OCI-LY7 (cell line): Measurements from ENCODE around the gene IRAK3. TPM values are rescaled to one million over a fixed set of nuclear protein-coding genes. Genes with fewer than 3 reads are reported as not detected.

ENCODE experiments used
- BruUV-seq: library from RNA; stranded (reverse); fragments of 400-500 nt; replicated peaks from 2 replicates; lab custom pipeline; 2021; lab: Mats Ljungman, UMichigan
- CTCF ChIA-PET: fragments of 300-600 bp; sonication (Branson Sonifier 250); formaldehyde crosslinking; loops from one replicate; lab custom pipeline; 2022; ENCODE audit warnings: antibody characterized with exemption; ENCODE audit not compliant: unreplicated experiment; lab: Charles Lee
- POLR2A ChIA-PET: fragments of 300-600 bp; sonication (Branson Sonifier 250); formaldehyde crosslinking; loops from one replicate; lab custom pipeline; 2022; ENCODE audit warnings: antibody characterized with exemption; lab: Charles Lee
- DNase-seq: peaks from one replicate; pipeline ENCODE4 v3.0.0-alpha.2; 2015; ENCODE audit warnings: low spot score
- H2AFZ ChIP-seq: fragments of 200-600 bp; sonication (generic), shearing (Covaris generic); 2 replicates; pipeline ENCODE4 v1.6.1; 2014; ENCODE audit warnings: mild to moderate bottlenecking, antibody characterized with exemption, low read length, moderate library complexity
- H3K27ac ChIP-seq: fragments of 200-600 bp; sonication (generic); 2 replicates; pipeline ENCODE4 v1.5.1; 2014; ENCODE audit warnings: mixed run types, low read depth, mild to moderate bottlenecking, moderate library complexity, low read length, inconsistent platforms; ENCODE audit not compliant: poor library complexity, severe bottlenecking
- H3K36me3 ChIP-seq: fragments of 200-600 bp; sonication (generic); 2 replicates; pipeline ENCODE4 v1.6.1; 2014; ENCODE audit warnings: mild to moderate bottlenecking, antibody characterized with exemption, low read length, moderate library complexity, mixed read lengths; ENCODE audit not compliant: insufficient read depth
- H3K4me1 ChIP-seq: fragments of 200-600 bp; sonication (generic); 2 replicates; pipeline ENCODE4 v1.5.1; 2014; ENCODE audit warnings: mild to moderate bottlenecking, low read length; ENCODE audit not compliant: insufficient read depth, poor library complexity, severe bottlenecking
- H3K4me2 ChIP-seq: fragments of 200-600 bp; sonication (generic); 2 replicates; pipeline ENCODE4 v1.6.1; 2014; ENCODE audit warnings: mild to moderate bottlenecking, low read length
- H3K4me3 ChIP-seq: fragments of 200-600 bp; sonication (generic); 2 replicates; pipeline ENCODE4 v1.5.1; 2014; ENCODE audit warnings: mild to moderate bottlenecking, low read depth, low read length; ENCODE audit not compliant: poor library complexity, severe bottlenecking
- H3K79me2 ChIP-seq: fragments of 200-600 bp; sonication (generic); 2 replicates; pipeline ENCODE4 v1.6.1; 2016; ENCODE audit warnings: low read depth, mild to moderate bottlenecking, low read length, moderate library complexity, mixed read lengths; ENCODE audit not compliant: insufficient read depth
- H3K9me2 ChIP-seq: fragments of 200-600 bp; sonication (generic); 2 replicates; pipeline ENCODE4 v1.6.1; 2016; ENCODE audit warnings: mild to moderate bottlenecking, low read length, mixed read lengths; ENCODE audit not compliant: insufficient read depth
- H3K9me3 ChIP-seq: fragments of 200-600 bp; sonication (generic); 2 replicates; pipeline ENCODE4 v1.6.1; 2014; ENCODE audit warnings: mild to moderate bottlenecking, mixed run types, low read length, mixed read lengths
- H4K20me1 ChIP-seq: fragments of 200-600 bp; sonication (generic); 2 replicates; pipeline ENCODE4 v1.6.1; 2014; ENCODE audit warnings: mild to moderate bottlenecking, antibody characterized with exemption, low read length, moderate library complexity, mixed read lengths; ENCODE audit not compliant: insufficient read depth
- EZH2phosphoT487 ChIP-seq: fragments of 200-600 bp; sonication (generic); IDR thresholded peaks from 2 replicates; pipeline ENCODE4 v1.6.1; 2018; ENCODE audit warnings: low read depth, borderline replicate concordance, mild to moderate bottlenecking, mixed run types, antibody characterized with exemption, low read length, moderate library complexity, mixed read lengths
- intact Hi-C: fragments of 100-400 bp; cut with micrococcal nuclease; formaldehyde crosslinking; loops from one replicate; pipeline ENCODE4 v1.10.0; 2022; ENCODE audit not compliant: unreplicated experiment
- total RNA-seq, 2 experiments: library from RNA; depleted of rRNA in 1 of 2; stranded (reverse); fragments of >200 nt in 1 of 2; shearing (Covaris generic) in 1 of 2; gene quantifications; 2 replicates each; pipeline ENCODE4 v1.2.3, GENCODE V29; 2014 to 2022
- TF ChIP-seq, protein P1 (sequence below): fragments of 200-600 bp; sonication (generic); conservative IDR thresholded peaks from 2 replicates; pipeline ENCODE4 v1.5.1; 2014; ENCODE audit warnings: mild to moderate bottlenecking, antibody characterized with exemption, low read length, moderate library complexity, mixed read lengths

IRAK3 gene
- total RNA-seq, 2 experiments from 2014 or later, result 0.08 TPM; not detected in 1

- Histone ChIP-seq H3K9me2 (no peaks in the 10 kb centered on the region), H3K4me1 (peaks cover 34% of the 10 kb centered on the region), H2AFZ (peak overlapping the region; percentile 71; the same call in 1 of the 2 replicates), H3K36me3 (no peaks in the 10 kb centered on the region; the same call in 1 of the 2 replicates), H3K79me2 (no peaks in the 10 kb centered on the region), H3K9me3 (peaks cover 10% of the 10 kb centered on the region; the same call in 1 of the 2 replicates), H3K4me3 (peak overlapping the region; percentile 36), H4K20me1 (no peaks in the 10 kb centered on the region), H3K4me2 (peak overlapping the region; percentile 56), H3K27ac (peak overlapping the region; percentile 48)
- ChIA-PET POLR2A (interaction anchor here (0.8 to 2.9 kb wide), 10 partner anchors 10 to 106 kb away, joined by 3 to 16 read pairs (median 8); partner anchors contain the start of genes HELB and TMBIM4), CTCF (no interaction called here)
- intact Hi-C loops, result no loop called here
- peak; percentile 74 for DNase-seq
- no TSS peak for BruUV-seq
- TF ChIP-seq, protein P1, sequence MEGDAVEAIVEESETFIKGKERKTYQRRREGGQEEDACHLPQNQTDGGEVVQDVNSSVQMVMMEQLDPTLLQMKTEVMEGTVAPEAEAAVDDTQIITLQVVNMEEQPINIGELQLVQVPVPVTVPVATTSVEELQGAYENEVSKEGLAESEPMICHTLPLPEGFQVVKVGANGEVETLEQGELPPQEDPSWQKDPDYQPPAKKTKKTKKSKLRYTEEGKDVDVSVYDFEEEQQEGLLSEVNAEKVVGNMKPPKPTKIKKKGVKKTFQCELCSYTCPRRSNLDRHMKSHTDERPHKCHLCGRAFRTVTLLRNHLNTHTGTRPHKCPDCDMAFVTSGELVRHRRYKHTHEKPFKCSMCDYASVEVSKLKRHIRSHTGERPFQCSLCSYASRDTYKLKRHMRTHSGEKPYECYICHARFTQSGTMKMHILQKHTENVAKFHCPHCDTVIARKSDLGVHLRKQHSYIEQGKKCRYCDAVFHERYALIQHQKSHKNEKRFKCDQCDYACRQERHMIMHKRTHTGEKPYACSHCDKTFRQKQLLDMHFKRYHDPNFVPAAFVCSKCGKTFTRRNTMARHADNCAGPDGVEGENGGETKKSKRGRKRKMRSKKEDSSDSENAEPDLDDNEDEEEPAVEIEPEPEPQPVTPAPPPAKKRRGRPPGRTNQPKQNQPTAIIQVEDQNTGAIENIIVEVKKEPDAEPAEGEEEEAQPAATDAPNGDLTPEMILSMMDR, result no peak
- no peak for TF ChIP-seq EZH2phosphoT487
Observed at GRCh38 chr12:66196806-66197205, 7.8 kb downstream of the IRAK3 start.

- DNase-seq, result no peak
- Histone ChIP-seq H3K27ac (no peak overlapping the region), H3K36me3 (no peaks in the 10 kb centered on the region; the same call in 1 of the 2 replicates), H3K4me3 (no peak overlapping the region), H2AFZ (peak overlapping the region; percentile 71; the same call in 1 of the 2 replicates), H3K4me2 (peak overlapping the region; percentile 56), H3K4me1 (peaks cover 34% of the 10 kb centered on the region), H3K9me3 (peaks cover 10% of the 10 kb centered on the region; the same call in 1 of the 2 replicates), H4K20me1 (no peaks in the 10 kb centered on the region), H3K9me2 (no peaks in the 10 kb centered on the region), H3K79me2 (no peaks in the 10 kb centered on the region)
- BruUV-seq, result no TSS peak
- POLR2A ChIA-PET, result interaction anchor here (0.5 to 2.9 kb wide), 9 partner anchors 9 to 105 kb away, joined by 3 to 16 read pairs (median 8); partner anchors contain the start of genes HELB and TMBIM4
- intact Hi-C loops, result no loop called here
- TF ChIP-seq EZH2phosphoT487, result no peak
- TF ChIP-seq, protein P1, result no peak
- CTCF ChIA-PET, result interaction anchor here (1.6 kb wide), 1 partner anchor 10 kb away, joined by 3 read pairs; no protein-coding TSS in a partner anchor
Observed at GRCh38 chr12:66197495-66197921, 8.5 kb downstream of the IRAK3 start.

GRCh38 chr12:66199141-66199540 lies 10.1 kb downstream of the IRAK3 start:
- DNase-seq, result no peak
- Histone ChIP-seq H3K79me2 (no peaks in the 10 kb centered on the region), H3K4me3 (no peak overlapping the region), H3K27ac (no peak overlapping the region), H2AFZ (no peak overlapping the region), H3K9me3 (peaks cover 10% of the 10 kb centered on the region; the same call in 1 of the 2 replicates), H3K36me3 (no peaks in the 10 kb centered on the region; the same call in 1 of the 2 replicates), H3K4me2 (no peak overlapping the region), H3K4me1 (peaks cover 33% of the 10 kb centered on the region), H4K20me1 (no peaks in the 10 kb centered on the region), H3K9me2 (no peaks in the 10 kb centered on the region)
- POLR2A ChIA-PET, result interaction anchor here (1.0 to 1.2 kb wide), 2 partner anchors 16 to 18 kb away, joined by 4 read pairs; no protein-coding TSS in a partner anchor
- CTCF ChIA-PET, result no interaction called here
- intact Hi-C loops, result no loop called here
- no TSS peak for BruUV-seq
- TF ChIP-seq, protein P1, result no peak
- TF ChIP-seq EZH2phosphoT487, result no peak
